Pons (tissue), 1 donor: ENCODE results near the gene ZNF385D.

Source experiments
- DNase-seq: peaks from one replicate; pipeline ENCODE4 v3.0.0-alpha.2; 2016; ENCODE audit warnings: low spot score

Gene ZNF385D

DNA sequence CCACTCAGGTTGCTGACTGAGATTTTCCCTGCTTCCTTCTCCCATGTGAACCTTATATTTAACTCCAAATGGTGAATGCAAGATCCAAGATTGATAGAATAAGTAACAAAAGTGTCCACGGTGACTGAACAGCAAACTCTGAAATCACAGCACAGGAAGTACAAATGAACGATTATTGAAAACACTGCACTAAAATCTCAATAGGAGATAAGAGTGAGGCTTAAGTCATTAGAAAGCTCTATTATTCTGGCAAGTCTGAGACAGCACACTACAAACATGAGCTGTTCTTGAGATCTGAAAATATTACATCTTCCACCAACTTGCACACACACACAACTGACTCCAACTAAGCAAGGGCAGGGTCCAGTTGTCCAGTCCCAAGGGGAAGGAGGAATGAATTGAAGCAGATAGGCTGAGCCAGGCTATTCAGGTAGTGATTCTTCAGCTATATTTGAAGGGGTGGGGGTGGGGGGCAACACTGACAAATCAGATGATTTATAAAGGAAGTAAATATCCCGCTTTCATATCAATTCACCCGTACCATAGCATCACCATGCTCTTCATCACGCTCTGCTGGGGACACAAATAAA, 2.9 kb downstream of the ZNF385D start:
- no peak for DNase-seq

DNA sequence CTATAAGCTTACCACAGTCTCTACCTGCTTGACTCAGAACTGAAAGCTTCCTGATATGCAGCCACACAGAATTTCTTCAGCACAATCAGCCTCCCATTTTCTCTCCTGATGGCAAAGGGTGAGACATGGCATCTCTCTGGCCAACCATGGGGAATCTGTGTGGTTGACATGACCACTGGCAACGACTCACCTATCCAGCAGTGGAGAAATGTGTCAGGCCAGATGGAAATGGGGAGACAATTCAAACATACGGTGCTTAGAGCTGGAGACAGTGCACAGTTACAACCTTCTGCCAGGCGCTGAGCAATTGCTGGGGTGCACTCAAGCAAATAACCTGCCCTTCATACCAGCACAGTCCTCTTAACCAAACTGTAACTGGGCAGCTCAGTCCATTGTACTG, 3.6 kb downstream of the ZNF385D start:
- no peak for DNase-seq

DNA sequence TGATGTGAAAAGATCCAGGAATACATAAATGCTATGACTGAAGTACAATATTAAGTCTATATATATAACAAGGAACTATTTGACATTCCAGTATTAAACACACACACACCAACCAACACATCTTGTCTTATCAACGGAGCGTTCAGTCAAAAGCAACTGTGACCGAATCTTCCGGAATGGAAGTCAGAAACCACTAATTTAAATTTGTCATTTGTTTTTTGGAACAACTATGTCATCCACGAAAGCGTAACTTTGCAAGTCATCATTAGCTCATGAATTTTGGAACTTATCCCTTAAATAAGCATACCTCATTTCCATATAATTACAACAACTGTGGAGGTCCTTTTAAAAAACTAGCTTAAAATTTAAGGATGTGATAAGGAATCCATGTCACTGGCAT, 5.0 kb downstream of the ZNF385D start:
- no peak for DNase-seq

DNA sequence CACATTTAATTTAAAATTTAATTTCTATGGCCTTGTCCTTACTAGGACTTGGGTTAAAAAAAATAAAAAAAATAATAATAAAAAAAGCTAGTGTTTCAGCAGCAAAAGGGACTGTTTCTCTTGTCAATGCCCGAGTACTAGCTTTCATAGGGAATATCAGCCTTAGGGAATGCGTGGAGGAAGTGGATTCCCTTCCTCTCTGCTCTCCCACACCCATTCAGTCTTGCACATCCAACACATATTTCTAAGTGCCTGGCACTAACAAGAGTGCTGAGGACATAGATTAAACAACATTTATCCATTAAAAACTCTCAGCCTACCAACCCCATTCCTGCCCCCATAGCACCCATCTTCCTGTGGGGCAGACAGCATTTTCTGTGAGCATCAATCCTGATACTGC, 6.2 kb downstream of the ZNF385D start:
- DNase-seq = no peak

DNA sequence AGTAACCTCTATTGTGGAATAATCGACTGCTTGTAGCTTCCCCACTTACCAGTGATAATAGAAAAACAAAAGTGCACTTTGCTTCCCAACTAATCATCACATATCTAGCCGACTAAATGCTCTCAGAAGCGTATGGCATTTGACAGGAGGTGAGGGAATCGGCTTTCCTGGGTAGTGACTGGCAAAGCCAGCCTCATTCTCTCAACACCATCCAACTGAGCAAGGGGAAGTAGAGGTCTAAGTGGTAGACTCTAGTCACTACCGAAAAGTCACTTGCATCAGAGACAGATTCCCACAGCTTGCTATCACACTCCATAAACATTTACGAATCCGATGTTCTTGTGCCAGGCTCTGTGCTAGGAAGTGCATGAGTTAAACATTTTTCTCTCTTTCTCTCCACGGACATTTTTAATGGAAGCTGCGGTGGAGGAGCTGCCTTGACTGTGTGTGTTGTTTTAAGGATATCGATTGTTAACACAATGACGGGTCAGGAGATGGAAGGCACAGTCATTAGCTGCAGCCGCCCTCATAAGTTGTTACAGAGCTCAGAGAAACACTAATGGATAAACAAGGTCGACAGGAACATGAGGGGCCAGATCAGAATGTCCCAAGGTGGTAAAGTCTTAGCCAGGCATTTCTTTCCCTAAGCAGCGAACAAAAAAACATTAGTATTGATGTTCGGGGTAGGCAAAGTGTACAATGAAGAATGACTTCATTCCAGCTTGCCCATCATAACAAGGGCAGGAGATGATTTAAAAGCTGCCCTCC, 11.9 kb downstream of the ZNF385D start:
- no peak for DNase-seq

DNA sequence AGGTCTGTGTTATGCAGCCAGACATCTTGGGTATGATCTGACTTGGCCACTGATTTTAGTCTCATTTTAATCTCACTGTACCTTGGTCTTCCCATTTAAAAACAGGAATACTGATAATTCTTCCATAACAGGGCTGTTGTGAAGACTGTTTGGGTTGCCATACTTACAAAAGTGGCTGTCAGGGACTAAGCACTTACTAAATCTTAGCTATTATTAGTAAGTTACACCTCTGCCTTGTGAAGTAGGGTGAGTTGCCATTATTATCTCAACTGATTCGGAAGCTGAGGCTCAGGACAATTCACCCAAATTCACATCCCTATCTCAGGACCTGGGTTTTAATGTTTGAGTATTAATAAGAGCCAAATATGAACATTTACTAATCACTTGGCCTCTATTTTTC, 12.7 kb downstream of the ZNF385D start:
- DNase-seq = no peak

DNA sequence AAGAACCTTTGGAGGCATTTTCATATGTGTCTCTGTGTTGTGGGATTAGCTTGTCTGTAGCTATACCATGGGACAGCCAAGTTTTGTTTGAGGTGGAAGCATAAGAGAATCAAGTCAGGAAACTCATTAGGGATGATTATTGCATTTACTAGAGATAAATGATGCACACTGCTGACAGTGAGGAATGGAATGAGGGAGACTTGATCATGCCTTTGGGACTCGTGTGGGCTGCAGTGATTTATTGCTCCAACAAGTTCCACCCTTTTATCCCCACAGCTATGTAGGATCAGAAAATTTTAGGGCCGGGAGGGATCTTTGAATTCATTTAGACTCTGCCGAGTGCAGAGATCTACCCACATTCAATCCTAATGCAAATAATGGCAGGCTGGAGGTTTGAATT, 16.3 kb downstream of the ZNF385D start:
- DNase-seq = no peak

DNA sequence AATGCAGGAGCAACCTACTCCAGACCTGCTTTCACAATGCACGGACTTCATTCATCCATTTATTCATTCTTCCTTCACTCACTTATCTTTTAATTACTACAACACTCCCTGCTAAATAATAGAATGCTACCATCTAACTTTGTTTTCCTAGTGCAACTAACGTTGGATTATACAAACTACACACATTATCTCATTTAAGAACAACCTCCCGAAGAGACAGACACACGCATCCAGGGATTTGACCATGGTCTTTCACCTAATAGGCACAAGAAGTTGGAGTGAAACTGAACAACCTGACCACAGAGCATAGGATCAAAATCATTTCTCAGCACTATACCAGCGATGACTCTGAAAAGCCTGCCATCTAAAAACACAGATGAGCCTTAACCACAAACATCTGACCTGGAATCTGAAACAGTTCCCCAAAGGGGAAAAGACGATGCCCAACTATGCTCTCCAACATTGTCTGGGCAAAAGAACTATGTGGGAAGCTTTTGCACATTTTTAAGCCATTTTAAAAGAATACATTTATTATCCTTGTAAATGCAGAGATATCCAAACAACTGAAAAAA, 21.0 kb downstream of the ZNF385D start:
- no peak for DNase-seq

DNA sequence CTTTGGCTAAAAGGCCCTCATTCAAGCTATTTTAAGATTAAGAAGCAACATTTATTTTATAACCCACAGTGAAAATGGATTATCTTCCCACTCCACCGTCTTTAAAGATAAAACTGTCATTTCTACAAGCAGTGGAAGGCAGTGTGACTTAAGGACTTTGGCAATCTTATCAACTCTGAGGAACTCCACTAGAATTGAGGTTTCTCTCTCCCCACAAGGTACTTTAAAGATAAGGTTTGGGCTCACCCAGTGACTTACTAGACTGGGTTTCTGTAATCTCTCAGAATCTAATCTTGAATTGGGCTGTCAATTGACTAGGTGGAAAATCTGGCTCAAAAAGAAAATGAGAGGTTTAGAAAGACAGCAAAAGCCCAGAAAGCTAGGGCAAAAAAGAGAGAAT, 21.7 kb downstream of the ZNF385D start:
- DNase-seq = no peak

DNA sequence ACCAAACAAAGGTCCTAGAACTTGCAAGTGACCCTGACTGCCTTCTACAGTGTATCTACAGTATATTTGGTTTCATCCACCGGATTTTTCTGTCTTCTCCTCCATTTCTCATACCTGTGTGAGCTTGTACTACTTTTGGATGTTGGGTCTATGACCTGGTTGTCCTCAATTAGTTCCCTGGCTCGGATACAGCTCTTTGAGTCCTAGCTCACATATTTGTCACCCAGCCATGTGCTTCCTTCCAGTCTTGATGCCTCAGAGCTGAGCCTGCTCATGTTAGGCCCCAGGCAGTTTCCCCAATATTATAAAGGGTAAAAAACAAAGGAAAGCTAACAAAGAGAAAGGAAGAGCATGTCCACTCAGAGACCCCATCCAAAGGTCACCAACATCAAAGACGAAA, 28.2 kb downstream of the ZNF385D start:
- DNase-seq = no peak

DNA sequence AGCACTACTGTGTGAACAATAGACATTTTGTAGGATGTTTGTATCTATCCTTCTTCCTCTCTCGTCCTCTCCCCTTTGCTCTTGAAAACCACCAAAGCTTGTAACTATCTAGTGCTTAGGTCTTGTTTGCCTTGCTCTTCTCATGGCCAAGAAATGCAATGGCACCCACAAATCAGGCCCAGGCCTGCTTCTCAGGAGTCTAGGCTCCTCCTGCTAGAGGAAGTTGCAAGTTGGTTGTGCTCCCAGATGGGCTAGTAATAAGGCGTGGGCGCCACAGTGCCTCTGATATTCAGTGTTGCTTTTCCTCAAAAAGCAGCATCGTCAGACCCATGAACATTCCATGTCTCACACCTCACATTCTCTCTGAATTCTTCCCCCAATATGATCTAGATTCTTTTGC, 28.7 kb downstream of the ZNF385D start:
- DNase-seq = no peak

DNA sequence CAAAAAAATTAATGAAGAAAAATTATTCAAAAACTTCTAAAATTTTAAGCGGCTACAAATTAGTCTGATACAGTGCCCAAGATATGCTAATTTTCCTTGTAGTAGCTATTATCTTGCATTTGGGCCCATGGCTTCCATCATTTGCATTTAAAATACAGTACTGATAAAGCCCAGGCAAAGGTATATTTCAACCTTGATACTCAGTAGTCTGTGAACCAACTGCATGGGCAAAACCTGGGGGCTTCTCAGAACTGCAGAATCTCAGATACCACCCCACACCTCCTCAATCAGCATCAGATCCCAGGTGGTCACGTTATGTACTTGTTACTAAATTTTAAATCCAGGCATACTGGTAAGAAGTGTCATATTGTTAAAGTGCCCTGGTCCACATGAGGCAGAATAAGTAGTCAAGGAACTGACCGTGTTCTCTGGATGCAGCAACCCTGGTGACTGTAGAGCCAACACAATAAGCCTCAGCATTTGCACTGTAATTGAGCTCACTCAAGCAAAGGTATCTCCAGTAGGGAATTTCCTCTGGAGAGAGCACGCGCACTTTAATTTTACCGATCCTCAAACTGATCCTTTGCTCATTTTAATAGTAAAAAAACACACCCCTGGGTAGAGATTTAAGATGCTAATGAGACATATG, 31.9 kb downstream of the ZNF385D start:
- no peak for DNase-seq

DNA sequence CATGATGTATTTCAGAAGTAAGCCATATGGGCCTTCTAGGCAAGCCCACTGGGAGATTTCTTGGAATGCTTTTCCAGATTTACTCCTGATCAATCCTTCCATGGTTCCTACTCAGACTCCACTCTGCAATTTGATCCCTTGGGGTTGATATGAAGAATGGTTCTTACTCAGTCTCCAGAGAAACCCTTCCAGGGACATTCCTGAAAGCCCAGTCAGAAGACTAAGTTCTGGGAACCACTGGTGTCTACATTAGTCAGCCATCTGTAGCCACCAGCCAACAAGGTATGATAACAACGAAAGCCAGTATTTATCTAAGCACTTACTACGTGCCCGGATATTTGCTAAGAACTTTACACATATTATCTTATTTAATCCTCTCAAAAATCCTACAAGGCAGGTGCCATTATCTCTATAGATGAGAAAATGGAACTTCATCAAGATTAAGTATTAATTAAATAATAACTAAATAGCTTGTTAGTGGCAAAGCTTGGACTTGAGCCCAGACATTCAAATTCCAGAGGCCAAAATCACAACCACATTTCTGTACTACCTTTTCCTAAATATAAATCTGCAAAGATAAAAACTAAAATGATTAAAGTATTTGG, 32.7 kb downstream of the ZNF385D start:
- DNase-seq = no peak

DNA sequence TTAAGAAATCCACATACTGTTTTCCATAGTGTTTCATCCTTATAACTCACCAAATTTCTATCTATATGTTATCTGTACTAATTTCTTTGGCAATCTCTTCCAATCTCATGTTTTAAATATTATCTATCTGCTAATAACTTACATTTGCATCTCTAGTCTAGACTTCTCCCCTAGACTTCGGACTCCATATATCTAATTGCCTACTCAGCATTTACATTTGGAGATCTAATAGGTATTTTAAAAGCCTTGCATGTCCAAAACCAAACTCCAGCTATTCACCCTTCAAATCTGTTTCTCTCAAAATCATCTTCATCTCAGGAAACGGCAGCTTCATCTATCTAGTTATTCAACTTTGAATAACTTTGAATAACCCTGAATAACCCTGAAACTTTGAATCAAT, 35.3 kb downstream of the ZNF385D start:
- no peak for DNase-seq

DNA sequence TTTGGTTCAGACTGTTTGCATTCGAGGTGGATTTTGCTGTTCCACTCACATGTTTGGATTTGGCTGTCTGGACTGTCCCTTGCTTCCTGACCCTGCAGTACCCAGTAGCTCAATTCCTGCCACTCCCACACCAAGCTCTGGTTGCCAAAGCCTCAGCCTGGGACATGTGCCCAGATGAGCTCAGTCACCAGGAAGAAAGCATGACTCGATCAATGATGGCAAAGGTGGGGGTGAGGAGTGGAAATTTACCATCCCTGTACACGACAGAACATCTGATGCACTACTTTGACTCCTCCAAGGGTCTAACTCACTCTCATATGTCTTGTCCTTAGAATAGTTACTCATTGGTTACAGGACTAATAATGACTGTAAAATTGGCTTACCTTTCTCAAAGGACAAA, 45.2 kb downstream of the ZNF385D start:
- peak; percentile 20 for DNase-seq

DNA sequence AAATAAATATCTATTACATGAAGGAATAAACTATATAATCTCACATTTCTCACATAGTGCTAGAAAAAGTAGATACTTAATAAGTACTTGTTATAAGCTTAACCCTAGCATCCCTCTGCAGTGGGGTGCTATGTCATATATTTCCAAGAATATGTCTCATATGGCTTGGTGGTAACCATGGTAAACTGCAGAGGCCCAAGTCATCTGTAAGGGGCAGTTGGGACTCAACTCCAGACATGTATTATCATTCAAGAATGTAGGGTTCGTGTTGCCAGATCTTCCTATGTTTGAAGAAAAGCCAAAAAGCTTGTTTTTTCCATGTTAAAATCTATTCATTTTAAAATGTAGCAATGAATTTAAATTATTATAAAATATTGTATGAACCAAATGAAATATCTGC, 46.2 kb downstream of the ZNF385D start:
- no peak for DNase-seq

DNA sequence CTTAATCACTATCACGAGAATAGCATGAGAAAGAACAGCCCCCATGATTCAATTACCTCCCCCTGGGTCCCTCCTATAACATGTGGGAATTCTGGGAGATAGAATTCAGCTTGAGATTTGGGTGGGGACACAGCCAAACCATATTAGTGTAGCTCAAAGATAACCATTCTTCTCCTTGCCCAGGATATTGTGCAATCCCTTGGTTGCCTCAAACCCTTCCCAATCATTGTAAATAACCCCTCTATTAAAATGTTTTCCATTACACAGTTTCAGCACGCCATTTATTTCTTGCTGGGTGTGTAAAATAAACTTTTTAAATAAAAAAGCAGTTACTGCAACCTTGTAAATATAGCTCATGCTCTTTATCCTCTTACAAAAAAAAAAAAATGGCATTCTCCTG, 47.7 kb downstream of the ZNF385D start:
- no peak for DNase-seq

DNA sequence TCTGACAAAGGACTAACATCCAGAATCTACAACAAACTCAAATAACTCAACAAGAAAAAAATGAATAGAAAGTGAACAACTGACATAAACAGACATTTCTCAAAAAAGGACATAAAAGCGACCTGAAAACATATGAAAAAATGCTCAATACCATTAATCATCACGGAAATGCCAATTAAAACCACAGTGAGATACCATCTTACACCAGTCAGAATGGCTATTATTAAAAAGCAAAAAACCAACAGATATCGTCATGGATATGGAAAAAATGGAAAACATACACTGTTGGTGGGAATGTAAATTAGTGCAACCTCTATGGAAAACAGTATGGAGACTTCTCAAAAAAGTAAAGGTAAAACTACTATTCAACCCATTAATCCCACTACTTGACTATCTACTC, 53.3 kb downstream of the ZNF385D start:
- no peak for DNase-seq

DNA sequence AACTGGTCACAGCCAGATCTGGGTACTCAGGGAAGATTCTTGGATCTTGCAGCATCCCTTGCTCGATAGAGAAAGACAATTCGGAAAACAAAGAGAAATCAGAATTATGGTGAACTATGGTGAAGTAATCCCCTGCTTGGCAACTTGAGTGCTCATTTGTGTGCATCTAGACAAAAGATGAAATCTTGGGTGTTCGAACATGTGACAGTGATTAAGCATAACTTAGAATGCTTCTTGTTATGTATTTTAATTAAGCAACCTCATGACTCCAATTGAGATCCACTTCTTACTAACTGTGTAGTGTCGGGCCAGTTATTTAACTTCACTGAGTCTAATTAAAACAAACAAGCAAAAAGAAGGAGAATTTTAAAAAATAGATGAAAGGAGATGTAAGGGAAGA, 56.5 kb downstream of the ZNF385D start:
- DNase-seq = no peak

DNA sequence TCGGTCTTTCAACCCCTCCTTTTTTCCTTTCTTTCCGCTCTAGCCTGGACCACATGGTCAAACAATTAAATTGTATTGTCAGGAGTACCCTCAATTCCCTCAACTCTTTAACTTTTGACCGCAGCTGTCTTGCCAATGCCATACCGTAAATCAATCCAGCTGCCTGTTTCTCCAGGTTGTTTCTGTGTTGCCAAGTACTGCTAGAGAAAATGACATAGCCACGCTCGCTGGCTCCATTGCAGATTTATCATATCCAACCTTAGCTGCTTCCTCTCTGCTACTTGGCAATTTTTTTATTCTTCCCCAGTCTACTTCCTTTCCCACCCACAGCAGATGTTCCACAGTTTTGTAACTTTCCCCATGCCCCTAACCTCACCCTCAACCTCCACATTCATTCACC, 60.0 kb downstream of the ZNF385D start:
- DNase-seq = no peak

DNA sequence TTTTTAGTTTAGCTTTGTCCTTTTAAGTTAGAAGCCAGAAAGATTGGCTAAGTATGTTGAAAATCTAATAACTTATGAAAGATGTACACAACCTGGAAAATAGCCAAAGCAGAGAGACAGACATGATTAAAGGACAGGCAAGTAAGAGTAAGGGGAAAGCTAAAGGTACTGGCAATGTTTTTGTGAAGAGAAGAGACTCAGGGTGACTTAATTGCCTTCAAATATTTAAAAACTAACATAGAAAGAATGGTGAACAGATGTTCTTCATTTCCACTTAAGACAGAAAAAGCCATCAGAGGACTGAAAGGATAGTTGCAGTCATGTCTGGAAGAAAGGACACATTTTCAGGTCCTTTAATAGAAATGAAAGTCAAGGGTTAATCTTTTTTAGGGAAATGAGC, 68.8 kb downstream of the ZNF385D start:
- no peak for DNase-seq

DNA sequence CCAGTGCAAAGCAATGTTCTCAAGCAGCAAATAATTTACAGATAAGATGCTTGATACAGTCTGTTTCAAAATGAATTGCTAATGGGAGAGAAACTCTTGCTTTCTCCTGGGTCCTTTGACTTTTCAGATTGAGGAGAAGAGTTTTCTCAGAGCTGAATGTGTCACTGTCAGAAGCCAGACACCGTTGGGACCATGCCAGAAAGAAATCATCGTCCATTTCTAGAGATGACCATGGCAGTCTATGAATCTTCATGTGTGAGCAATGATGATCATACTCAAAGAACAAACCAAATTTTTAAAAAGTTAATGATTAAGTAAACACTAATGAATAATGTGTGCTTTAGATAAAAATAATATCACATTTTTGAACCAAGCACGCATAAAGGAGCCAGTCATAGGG, 77.6 kb downstream of the ZNF385D start:
- no peak for DNase-seq

DNA sequence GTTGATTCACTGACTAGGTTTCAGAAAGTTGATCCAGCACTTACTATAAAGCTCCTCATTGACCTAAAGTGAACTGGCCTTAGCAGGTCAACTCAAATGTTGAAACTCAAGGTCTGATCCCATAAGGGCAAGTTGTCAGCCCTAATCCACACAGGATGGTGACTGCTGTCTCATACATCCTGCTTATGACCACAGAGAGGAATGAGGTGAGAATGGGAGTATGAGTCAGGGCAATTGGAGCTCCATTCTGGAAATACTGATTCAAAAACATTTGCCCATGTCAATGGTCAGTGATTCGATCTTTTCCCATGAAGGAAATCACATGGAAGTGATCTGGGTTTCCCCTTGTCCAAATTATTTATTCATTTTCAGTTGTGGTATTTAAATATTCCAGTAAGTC, 78.7 kb downstream of the ZNF385D start:
- no peak for DNase-seq
